HG02943 (cell line): ENCODE results near the gene DEDD2.

Experiments used
- ATAC-seq: cut with Tn5 transposase; IDR thresholded peaks from one replicate; pipeline ENCODE4 v1.9.1; 2021; ENCODE audit warnings: mild to moderate bottlenecking, low read depth, moderate library complexity; ENCODE audit not compliant: unreplicated experiment

DEDD2 gene

DNA sequence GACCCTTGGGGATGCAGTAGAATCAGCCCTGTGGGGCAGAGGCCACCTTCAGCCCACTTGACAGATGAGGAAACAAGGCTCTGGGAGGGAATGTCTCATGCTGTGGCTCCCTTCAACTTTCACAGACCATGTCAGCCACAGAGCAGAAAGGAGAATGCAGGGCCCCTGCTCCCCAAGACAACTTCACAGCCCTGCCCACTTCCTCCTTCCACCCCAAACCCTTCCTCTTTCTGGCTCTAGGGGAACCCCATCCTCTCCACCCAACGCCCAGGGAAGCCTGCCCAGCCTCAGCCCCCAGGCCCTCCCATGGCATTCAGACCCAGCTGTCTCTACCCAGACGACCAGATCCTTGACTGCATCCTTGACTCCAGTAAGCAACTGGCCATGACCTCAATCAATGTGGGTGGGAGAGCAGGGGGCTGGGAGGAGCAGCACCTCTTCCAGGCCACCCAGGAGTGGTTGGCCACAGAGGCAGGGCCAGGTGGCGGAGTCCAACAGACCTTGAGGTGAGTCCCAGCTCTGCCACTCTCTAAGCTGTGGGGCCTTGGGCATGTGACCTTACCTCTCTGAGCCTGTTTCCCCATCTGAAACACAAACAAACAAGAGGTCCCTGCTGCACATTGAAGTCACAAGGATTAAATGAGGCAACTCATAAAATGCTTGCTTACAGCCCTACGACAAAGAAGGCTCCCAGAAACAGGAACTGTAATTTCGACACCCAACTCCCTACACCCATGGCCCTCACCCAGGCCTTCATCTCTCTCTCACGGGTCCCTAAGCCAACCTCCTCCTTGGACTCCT lies 15.8 kb downstream of the DEDD2 start:
- ATAC-seq: no peak

DNA sequence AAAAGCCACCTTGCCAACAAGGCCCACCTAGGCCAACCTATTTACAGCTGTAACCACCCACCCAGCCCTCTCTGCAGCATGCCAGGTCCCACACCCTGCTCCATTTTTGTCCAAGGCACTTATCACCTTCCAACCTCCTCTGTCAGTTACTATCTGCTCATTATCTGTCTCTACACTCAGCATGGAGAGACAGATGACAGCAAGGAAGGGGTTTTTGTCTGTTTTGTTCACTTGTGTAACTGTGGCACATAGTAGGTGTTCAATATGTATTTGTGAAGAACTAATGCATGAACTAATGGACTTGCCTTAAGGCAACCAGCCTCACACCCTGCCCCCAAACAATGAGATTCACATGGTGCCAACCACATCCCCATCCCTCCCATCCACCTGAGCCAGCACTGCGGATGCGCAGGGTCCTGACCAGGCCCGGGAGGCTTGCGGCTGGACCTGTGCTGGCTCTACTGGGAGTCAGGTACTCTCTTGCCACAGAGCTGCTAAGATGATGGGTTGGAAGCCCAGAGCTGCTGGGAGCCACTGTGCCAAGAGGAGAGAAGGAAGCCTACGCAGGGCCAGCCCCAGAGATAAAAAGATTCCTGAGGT lies 17.3 kb downstream of the DEDD2 start:
- ATAC-seq: no peak

DNA sequence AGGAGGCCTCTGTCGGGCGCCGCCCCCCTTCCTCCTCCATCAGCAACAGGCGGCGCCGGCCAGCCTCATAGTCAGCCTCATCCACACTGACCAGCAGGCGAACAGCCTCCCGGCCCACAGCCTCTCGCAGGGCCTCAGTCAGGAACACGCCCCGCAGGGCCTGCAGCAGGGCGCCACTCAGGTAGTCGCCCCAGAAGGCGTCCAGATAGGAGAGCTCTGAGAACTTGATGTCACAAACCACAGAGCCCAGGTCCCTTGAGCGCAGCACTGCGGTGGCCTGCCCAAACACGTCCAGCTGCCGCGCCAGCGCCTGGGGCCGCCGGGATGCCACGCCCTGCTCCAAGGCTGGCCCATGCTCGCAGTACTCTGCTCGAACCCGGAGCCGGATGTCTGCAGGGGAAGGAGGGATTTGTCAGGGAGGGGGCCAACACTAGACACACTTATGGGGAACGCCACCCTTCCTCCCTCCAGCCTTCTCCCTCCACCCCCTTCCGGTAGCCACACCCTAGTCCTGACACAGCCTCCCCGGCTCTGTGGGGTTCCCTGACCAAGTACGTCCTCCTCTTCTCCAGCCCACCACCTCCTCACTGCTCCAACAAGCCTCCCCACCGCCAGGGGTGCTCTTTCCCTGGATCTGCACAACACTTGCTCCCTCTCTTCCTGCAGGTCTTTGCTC lies 17.9 kb downstream of the DEDD2 start:
- ATAC-seq: peak; percentile 48

DNA sequence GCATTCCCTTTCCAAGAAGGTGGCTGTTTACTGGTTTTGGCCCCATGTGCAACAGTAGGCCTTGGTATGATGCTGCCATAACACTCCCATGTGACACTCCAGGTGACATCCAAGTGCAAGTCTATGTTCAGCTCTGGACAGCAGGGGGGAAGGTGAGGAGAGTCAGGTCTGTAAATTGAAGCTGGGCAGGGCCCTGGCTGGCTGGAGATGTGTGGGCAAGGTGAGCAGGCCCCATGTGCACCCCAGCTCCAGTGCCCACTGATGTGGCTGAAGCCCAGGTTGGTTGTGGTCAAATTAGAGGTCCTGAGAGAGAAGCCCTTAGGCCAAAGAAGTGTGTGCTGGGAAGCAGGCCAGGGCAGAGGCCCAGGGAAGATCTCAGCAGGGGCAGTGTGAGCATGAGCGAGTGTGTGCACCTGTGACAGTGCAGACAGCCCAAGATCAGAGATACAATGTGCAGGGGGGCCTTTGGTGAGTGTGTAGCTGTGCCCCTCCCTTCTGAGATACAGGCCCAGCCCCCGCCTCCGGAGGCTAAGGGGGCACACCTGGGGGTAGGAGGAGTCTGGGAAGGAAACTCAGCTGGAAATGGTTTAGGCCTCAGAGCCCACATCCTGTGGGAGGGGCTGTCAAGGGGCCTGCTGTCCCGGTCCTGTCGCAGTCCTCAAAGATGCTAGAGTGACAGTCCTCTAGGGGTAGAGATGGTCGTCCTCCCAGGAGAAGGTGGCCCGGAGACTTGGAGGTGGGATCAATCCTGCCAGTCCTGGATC lies 18.6 kb downstream of the DEDD2 start:
- ATAC-seq: peak; percentile 49

DNA sequence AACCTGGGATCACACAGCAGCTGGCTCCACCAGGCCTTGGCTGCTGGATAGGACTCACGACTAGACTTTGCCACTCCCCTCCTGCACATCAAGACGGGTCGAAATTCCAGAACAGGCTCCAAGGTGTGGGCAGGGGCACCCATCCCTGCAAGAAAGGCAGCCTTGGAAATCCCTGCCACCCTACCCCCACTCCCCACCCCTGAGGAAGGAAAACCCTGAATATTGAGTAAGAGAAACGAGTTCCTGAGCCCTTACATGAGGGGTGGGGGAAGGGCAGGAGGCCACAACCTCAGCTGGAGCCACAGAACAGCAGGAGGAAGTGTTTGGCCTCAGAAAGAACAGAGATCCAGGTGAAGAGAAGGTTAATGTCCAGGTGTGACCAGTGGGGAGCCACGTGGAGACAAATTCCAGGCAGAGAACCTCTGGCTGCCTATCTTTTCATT lies 20.1 kb downstream of the DEDD2 start:
- no peak for ATAC-seq

DNA sequence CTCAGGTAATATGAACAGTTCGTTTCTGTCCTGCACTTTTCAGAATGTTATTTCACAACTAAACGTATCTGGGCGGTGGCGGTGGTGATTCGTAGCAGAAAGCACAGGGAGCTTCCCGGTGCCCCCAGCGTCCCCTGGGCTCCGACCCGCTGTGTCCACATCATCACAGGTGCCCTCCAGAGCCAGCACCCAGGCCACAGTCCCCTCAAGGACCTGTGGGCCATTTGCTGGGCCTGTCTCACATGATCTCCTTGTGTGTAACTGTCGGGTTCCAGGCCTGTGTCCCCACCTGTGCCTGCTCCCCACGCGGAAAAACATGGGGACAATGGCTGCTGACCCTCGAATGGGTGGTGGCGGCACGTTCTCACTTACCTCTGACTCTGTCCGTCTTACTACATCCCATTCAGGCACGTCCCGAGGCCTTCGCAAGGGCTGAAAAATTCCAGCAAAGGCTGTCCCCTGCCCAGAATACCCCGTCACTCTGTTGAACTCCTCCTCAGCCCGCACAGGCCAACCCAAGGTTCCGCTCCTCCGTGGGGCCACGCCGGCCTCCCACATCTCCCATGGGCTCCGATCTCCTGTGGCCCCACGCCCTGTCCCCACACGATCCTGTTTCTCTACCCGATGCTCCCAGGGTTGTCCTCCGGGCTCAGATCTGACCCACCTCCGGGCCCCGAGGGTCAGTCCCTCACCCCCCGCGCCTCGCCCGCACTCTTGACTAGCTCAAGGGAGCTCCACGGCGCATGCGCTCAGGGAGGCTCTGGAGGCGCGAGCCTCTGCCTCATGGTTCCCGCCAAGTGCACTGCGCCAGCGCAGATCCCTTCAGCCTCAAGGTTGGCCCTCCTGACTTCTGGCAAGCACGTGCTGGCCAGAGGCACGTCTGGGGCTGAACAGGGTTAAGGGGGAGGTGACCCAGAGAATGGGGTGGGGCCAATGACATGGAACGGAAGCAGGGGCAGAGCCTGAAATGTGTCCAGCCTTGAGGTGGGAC lies 21.2 kb downstream of the DEDD2 start:
- ATAC-seq: no peak

DNA sequence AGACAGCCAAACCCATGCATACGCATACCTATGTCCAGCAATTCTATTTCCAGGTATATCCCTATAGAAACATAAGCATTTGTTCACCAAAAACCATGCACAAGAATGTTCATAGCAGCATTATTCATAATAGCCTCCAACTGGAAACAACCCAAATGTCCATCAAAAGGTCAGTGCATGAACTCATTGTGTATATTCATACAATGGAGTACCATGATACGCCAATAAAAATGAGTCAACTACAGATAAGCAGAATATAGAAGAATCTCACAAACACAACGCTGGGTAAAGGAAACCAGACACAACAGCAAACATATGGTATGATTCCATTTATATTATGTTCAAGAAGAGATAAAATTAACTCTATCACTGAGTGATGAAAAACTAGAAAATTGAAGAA lies 23.8 kb downstream of the DEDD2 start:
- ATAC-seq: no peak

DNA sequence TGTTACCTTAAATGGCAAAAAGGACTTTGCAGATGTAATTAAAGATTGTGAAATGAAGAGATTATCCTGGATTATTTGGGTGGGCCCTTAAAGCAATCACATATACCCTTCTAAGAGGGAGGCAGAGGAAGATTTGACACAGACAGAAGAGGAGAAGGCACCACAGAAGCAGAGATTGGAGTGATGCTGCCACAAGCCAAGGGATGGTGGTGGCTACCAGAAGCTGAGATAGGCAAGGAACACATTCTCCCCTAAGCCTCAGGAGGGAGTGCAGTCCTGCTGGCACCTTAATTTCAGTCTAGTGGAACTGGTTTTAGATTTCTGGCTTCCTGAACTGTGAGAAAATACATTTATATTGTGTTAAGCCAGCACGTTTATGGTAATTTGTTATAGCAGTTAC lies 24.2 kb downstream of the DEDD2 start:
- no peak for ATAC-seq

DNA sequence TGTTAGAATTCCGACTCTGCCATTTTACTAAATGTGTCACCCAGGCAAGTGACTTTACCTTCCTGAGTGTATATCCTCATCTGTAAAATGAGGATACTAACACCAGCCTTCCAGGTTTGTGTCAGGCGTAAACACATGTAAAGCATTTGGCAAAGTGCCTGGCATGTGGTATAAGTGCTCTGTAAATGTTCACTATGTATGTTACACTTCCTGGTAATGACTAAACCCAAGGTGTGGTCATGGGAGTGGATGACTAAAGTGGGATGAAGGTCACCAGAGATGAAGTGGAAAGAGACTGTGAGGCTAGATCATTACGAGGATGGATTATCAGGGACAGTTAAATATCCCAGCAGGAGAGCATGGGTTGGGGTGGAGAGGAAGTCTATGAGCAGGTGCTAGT lies 25.6 kb downstream of the DEDD2 start:
- ATAC-seq: no peak

DNA sequence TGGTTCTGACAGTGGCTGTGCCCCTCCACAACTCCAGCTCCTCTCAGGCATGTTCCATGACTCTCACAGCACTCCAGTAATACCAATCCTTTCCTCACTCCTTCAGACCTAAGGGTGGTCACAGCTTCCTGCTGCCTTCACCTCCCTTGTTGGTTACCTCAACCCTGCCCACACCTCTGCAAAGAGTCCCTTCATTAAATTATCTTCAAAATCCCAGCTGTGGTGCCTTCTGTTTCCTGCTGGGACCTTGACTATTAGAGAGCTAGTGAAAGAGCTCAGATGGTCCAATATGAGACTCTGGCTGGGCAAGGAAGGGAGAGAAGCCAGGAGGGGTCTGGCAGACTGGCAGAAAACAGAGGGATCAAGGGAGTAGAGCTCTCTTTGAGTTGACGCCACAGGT lies 26.1 kb downstream of the DEDD2 start:
- ATAC-seq: no peak

DNA sequence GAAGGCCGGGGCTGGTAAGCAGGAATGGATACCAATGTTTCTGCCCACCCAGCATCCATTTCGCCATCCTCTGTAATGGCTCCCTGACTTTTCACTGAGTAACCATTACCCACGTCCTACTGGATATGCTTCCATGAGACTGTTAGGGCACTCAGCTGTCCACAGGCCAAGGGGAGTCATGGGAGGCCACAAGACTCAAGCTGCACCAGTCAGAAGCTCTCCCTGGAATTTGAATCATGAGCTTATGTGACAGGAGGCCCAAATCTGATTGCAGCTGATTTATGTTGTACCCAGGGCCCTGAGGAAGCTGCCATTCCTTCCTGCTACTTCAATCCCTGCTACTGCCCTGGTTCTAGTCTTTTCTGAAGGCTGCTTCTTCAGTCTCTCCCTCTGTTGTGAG lies 28.3 kb downstream of the DEDD2 start:
- no peak for ATAC-seq

DNA sequence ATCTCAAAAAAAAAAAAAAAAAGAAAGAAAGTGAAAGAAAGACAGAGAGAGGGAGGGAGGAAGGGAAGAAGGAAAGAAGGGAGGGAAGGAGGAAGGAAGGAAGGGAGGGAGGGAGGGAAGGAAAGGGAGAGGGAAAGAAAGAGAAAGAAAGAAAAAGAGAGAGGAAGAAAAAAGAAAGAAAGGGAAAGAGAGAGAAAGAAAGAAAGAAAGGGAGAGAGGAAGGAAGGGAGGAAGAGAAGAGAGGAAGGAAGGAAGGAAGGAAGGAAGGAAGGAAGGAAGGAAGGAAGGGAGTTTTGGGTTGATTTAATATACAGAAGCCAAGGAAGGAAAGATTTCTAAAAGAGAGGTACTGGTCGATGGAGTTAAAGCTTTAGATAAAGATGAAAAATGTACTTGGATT lies 28.8 kb downstream of the DEDD2 start:
- ATAC-seq: no peak

DNA sequence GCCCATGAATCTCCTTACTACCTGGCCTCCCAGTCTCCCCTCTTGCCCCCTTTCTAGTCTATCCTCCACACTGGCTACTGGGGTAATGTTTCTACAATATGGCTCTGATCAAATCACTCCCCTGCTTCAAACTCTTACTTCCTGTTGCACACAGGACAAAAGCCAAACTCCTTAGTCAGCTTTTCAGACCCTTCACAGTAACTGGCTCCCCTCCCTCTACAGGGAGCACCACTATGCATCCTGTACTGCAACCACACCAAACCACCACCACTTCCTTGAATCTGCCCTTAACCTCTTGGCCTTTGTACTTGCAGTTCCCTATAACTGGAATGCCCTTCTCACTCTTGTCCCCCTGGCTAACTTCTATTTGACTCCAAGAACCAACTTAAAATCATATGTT lies 32.2 kb downstream of the DEDD2 start:
- no peak for ATAC-seq

DNA sequence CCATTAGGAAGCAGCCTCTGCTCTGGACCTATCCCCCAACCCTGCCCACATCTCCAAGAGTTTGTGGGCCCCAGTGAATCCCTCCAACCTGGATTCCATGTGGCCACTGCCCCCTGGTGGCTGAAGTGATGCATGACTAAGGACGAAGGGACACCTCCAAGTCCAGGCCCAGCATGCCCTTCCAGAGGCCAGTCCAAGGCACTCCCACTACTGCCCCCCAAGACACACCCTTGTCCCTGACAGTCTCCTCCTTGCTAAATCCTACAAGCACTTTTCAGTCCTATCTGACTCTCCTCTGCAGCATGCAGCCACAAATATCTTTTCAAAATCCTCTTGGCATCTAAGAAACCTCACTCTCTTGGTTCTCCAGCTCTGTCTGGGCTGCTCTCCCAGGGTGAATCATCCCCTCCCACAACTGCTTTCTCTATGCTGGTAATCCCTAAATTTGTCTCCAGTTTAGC lies 33.0 kb downstream of the DEDD2 start:
- no peak for ATAC-seq

DNA sequence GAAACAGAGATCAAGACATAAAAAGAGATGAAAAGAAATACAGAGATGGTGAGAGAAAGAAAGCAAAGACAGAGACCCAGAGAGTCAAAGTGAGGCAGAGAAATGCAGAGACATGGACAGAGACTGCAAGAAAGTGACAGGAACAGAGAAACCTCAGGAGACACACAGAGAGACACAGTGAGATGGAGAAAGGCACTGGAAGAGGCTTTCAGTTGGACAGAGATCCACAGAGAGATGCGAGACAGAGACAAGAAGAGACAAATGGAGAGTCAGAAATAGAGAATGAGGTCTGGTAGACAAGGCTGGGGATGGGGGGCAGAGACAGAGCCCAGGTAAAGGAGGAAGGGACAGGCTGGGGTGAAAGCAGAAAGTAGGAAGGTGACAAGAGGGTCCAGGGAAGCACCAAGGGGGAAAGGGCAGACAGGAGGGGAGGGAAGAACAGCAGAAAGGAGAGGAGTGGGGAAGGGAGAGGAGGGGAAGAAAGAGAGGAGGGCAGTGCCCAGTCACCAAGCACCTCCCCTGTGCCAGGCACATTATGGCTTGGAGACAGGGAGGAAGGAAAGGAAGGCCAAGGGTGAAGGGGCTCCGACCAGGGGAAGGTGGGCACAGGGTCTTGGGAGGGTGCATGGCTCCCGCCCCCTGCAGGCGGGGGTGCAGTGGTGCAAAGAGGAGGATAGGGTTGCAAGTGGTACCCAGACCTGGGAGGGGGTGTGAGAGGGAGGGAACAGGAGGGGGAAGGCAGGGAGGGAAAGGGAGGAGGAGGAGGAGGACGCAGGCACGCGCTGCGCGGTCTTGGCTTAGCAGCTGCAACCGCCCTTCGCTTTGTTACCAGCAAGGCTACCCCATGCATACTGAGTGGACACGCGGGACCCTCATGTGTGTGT lies 38.4 kb downstream of the DEDD2 start:
- ATAC-seq: no peak

DNA sequence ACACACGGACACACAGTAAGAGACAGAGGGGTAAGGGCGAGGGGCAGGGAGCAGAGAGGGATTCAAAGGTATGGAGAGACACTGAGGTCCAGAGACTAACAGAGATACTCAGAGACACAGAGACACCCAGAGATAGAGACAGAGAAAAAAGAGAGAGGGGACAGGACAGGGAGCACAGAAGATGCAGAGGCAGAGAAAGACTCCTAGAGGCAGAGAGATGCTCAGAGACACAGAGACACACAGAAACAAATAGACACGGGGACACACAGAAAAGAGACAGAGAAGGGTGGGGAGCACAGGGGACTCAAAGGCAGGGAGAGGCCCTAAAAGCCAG lies 39.8 kb downstream of the DEDD2 start:
- no peak for ATAC-seq

DNA sequence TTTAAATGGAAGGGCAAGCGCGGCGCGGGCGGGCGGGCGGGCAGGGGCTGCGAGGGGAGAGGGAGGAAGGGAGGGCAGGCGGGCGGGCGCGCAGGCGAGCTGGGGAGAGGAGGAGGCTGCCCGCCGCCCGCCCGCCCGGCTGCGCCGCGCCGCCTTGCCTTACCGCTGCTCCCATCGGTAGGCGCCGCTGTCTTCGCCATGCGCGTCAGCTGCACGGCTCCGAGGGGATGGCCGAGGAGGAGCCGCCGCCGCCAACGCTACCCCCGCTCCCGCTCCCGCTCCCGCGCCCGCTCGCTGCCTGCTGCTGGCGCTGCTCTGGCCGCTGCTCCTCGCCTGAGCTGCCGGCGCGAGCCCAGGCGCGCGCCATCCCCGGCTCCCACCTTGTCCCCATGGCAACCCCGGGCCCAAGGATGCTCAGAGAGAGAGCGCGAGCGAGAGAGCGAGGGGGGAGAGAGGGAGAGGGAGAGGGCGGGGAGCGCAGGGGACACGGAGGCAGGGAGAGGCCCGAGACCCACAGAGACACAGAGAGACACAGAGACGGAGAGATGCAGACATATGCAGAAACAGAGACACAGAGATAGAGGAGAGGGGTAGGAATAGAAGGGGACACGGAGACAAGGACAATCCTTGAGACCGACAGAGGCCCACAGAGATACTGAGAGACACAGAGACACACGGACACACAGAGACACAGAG lies 40.3 kb downstream of the DEDD2 start:
- ATAC-seq: no peak

DNA sequence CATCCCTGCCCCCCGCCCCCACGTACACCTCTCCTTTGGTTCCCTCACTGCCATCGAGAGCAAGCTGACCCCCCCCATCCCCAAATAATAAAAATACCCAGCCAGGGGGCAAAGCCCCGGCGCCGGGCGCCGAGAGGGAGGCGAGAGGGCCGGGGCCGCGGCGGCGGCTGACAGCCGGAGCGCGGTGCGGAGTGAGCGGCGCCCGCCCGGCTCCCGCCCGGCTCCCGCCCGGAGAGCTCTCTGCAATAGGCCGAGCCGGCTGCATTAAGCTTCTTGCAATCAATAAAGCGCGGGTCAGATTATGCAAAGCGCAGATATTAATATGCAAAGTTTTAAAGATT lies 40.9 kb downstream of the DEDD2 start:
- no peak for ATAC-seq
